ENCODE data around the gene CREB3L4. TPM values are rescaled to one million over a fixed set of nuclear protein-coding genes. Genes with fewer than 3 reads are reported as not detected.

CREB3L4 gene
- total and polyA plus RNA-seq, 2 of the 13 experiments (the other 11 are each of a cell fraction or from before 2014, with no cell fraction given) = 9.9 to 18.7 TPM

GRCh38 chr1:153953859-153954365 is 13.8 kb upstream of the CREB3L4 start (continued):
- TF ChIP-seq CEBPG (CRISPR knock-in tag; IDR thresholded peaks at IDR 0.05) (peak; percentile 38; the same call in 1 of the 2 replicates), FOXK1 (CRISPR knock-in tag; IDR thresholded peaks at IDR 0.05; ENCODE audit: borderline replicate concordance, low read depth) (peak; percentile 89; the same call in 1 of the 2 replicates), HCFC1 (IDR thresholded peaks at IDR 0.05; ENCODE audit: low read depth, low read length) (0 out of 2 replicates have a peak, but pooled peaks have one; percentile 13), NKX3-1 (CRISPR knock-in tag; IDR thresholded peaks at IDR 0.05) (no peak), HNF1B (CRISPR knock-in tag; IDR thresholded peaks at IDR 0.05) (peak; percentile 74; the same call in 1 of the 2 replicates), ZSCAN9 (CRISPR knock-in tag; IDR thresholded peaks at IDR 0.05; ENCODE audit: borderline replicate concordance) (peak; percentile 19; the same call in 1 of the 2 replicates), SP5 (CRISPR knock-in tag; IDR thresholded peaks at IDR 0.05; ENCODE audit: borderline replicate concordance, low read depth) (peak; percentile 94), TCF12 (IDR thresholded peaks at IDR 0.05) (no peak), TCF12 (CRISPR knock-in tag; IDR thresholded peaks at IDR 0.05) (no peak), FOSL2 (CRISPR knock-in tag; IDR thresholded peaks at IDR 0.05) (peak; percentile 43), MXI1 (IDR thresholded peaks at IDR 0.05; ENCODE audit: borderline replicate concordance, low read depth, low read length) (peak; percentile 60; the same call in 1 of the 3 replicates), PHF21A (CRISPR knock-in tag; IDR thresholded peaks at IDR 0.05) (0 out of 2 replicates have a peak, but pooled peaks have one; percentile 24), NFYC (CRISPR knock-in tag; IDR thresholded peaks at IDR 0.05) (peak; percentile 74), SALL1 (CRISPR knock-in tag; IDR thresholded peaks at IDR 0.05) (peak; percentile 75), ZNF891 (CRISPR knock-in tag; IDR thresholded peaks at IDR 0.05) (no peak), SAP130 (CRISPR knock-in tag; IDR thresholded peaks at IDR 0.05; ENCODE audit: low read depth) (peak; percentile 95), ZNF329 (CRISPR knock-in tag; IDR thresholded peaks at IDR 0.05; ENCODE audit: low read depth) (no peak)
- TF ChIP-seq, protein P1, sequence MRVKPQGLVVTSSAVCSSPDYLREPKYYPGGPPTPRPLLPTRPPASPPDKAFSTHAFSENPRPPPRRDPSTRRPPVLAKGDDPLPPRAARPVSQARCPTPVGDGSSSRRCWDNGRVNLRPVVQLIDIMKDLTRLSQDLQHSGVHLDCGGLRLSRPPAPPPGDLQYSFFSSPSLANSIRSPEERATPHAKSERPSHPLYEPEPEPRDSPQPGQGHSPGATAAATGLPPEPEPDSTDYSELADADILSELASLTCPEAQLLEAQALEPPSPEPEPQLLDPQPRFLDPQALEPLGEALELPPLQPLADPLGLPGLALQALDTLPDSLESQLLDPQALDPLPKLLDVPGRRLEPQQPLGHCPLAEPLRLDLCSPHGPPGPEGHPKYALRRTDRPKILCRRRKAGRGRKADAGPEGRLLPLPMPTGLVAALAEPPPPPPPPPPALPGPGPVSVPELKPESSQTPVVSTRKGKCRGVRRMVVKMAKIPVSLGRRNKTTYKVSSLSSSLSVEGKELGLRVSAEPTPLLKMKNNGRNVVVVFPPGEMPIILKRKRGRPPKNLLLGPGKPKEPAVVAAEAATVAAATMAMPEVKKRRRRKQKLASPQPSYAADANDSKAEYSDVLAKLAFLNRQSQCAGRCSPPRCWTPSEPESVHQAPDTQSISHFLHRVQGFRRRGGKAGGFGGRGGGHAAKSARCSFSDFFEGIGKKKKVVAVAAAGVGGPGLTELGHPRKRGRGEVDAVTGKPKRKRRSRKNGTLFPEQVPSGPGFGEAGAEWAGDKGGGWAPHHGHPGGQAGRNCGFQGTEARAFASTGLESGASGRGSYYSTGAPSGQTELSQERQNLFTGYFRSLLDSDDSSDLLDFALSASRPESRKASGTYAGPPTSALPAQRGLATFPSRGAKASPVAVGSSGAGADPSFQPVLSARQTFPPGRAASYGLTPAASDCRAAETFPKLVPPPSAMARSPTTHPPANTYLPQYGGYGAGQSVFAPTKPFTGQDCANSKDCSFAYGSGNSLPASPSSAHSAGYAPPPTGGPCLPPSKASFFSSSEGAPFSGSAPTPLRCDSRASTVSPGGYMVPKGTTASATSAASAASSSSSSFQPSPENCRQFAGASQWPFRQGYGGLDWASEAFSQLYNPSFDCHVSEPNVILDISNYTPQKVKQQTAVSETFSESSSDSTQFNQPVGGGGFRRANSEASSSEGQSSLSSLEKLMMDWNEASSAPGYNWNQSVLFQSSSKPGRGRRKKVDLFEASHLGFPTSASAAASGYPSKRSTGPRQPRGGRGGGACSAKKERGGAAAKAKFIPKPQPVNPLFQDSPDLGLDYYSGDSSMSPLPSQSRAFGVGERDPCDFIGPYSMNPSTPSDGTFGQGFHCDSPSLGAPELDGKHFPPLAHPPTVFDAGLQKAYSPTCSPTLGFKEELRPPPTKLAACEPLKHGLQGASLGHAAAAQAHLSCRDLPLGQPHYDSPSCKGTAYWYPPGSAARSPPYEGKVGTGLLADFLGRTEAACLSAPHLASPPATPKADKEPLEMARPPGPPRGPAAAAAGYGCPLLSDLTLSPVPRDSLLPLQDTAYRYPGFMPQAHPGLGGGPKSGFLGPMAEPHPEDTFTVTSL (CRISPR knock-in tag; IDR thresholded peaks at IDR 0.05; ENCODE audit: borderline replicate concordance) = 0 out of 2 replicates have a peak, but pooled peaks have one; percentile 24
- TF ChIP-seq, protein P2, sequence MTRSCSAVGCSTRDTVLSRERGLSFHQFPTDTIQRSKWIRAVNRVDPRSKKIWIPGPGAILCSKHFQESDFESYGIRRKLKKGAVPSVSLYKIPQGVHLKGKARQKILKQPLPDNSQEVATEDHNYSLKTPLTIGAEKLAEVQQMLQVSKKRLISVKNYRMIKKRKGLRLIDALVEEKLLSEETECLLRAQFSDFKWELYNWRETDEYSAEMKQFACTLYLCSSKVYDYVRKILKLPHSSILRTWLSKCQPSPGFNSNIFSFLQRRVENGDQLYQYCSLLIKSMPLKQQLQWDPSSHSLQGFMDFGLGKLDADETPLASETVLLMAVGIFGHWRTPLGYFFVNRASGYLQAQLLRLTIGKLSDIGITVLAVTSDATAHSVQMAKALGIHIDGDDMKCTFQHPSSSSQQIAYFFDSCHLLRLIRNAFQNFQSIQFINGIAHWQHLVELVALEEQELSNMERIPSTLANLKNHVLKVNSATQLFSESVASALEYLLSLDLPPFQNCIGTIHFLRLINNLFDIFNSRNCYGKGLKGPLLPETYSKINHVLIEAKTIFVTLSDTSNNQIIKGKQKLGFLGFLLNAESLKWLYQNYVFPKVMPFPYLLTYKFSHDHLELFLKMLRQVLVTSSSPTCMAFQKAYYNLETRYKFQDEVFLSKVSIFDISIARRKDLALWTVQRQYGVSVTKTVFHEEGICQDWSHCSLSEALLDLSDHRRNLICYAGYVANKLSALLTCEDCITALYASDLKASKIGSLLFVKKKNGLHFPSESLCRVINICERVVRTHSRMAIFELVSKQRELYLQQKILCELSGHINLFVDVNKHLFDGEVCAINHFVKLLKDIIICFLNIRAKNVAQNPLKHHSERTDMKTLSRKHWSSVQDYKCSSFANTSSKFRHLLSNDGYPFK (CRISPR knock-in tag; IDR thresholded peaks at IDR 0.05; ENCODE audit: borderline replicate concordance) = peak; percentile 48; the same call in 1 of the 2 replicates

Measured in HepG2 (cell line).